Activated naive CD8-positive, alpha-beta T cell treated with anti-CD3 and anti-CD28 coated beads for 36 hours (primary cell): ENCODE results near the gene GAPDHS. TPM values are rescaled to one million over a fixed set of nuclear protein-coding genes. Genes with fewer than 3 reads are reported as not detected.

ENCODE experiments used
- DNase-seq: peaks from one replicate; pipeline ENCODE4 v3.0.0; 2021
- H3K27ac Mint-ChIP-seq: one replicate; pipeline ENCODE4 v1.8.0; 2022; ENCODE audit warnings: mild to moderate bottlenecking, moderate library complexity, mixed read lengths
- H3K27me3 Mint-ChIP-seq: one replicate; pipeline ENCODE4 v1.8.0; 2022; ENCODE audit warnings: mild to moderate bottlenecking, mixed read lengths
- H3K36me3 Mint-ChIP-seq: one replicate; pipeline ENCODE4 v1.8.0; 2021; ENCODE audit warnings: mild to moderate bottlenecking, mixed read lengths
- H3K4me1 Mint-ChIP-seq: one replicate; pipeline ENCODE4 v1.8.0; 2021; ENCODE audit warnings: mixed read lengths
- H3K4me3 Mint-ChIP-seq: one replicate; pipeline ENCODE4 v1.8.0; 2022; ENCODE audit warnings: mild to moderate bottlenecking, moderate library complexity, mixed read lengths
- H3K9me3 Mint-ChIP-seq: one replicate; pipeline ENCODE4 v1.8.0; 2022; ENCODE audit warnings: mixed read lengths
- total RNA-seq, 2 experiments: library from RNA; stranded (reverse); gene quantifications; one replicate each; pipeline ENCODE4 v1.2.3, GENCODE V29; 2021

The GAPDHS gene
- not detected for total RNA-seq

DNA sequence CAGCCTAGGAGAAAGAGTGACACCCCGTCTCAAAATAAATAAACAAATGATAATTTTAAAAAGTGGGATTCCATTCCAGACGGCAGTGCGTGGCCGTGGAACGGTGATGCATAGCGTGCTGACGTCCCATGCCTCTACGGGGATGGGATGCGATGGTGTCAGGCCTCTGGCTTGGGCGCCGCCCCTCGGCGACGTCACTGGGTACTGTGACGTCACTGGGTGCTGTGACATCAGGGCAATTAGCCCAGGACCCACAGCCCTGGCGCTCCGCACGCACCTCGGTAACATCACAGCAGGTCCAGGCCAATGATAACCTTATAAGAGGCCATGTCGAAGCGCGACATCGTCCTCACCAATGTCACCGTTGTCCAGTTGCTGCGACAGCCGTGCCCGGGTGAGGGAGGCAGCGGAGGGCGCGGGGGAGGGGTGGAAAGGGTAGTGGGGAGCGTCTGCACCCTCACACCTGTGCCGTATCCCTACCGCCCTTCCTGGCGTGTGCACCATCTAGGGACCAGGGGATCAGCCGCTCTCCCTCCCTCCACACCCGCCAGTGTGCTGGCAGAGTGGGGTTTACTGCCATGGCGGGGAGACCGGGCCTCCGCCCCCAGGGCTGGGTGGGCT, at the start of gene GAPDHS:
Gene GAPDHS, plus strand, starts transcription at position 256 of the 621 bp plus-strand sequence. Its CDS starts 72 bp downstream, at position 328.
- DNase-seq = no peak
- H3K4me3 Mint-ChIP-seq = peak within 1 kb of the TSS; percentile 35
- no peaks in the 10 kb centered on the region for H3K9me3 Mint-ChIP-seq
- peaks cover 6% of the 10 kb centered on the region for H3K4me1 Mint-ChIP-seq
- H3K36me3 Mint-ChIP-seq = no peaks in the 10 kb centered on the region
- H3K27me3 Mint-ChIP-seq = peaks cover 24% of the 10 kb centered on the region
- peak within 1 kb of the TSS; percentile 63 for H3K27ac Mint-ChIP-seq

DNA sequence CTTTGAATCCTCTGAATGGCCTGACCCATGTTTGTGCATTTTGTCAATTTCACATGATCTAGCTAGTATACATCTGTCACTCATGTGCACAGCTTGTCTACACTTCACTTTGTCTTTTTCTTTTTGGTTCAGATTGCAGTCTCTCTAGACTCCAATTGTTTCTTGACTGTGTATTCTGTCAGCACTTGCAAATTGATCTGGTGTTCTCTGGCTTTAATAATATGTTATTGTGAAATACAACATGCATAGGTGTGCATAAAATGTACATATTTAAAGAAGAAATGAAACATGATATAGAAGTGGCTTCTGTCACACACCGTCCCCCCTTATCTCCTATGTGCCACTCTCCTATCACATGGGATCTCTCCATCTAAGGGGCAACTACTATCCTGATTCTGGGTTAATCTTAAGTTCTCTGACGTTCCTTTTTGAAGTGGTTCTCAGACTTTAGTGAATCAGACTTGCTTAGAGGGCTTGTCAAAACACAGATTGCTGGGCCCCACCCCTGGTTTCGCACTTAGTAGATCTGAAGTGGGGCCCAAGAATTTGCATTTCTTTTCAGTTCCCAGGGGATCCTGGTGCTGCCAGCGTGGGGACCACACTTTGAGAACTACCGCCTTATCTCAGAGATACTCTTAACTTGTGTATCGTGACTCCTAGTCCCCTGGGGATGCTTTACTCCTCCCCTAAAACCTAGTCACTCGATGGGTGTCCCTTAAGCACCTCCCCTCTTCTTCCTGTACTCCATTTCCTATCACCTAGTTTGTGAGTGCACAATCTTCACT, 48.8 kb upstream of the GAPDHS start:
- DNase-seq = no peak
- Mint-ChIP-seq H3K4me1 (peaks cover 8% of the 10 kb centered on the region), H3K9me3 (no peaks in the 10 kb centered on the region), H3K27me3 (no peaks in the 10 kb centered on the region), H3K4me3 (no peak overlapping the region), H3K36me3 (no peaks in the 10 kb centered on the region), H3K27ac (no peak overlapping the region)

- no peak overlapping the region for H3K4me3 Mint-ChIP-seq
- no peaks in the 10 kb centered on the region for H3K9me3 Mint-ChIP-seq
- H3K36me3 Mint-ChIP-seq = no peaks in the 10 kb centered on the region
- H3K27ac Mint-ChIP-seq = no peak overlapping the region
- H3K27me3 Mint-ChIP-seq = no peaks in the 10 kb centered on the region
- no peak for DNase-seq
- peaks cover 8% of the 10 kb centered on the region for H3K4me1 Mint-ChIP-seq
These were observed 47.0 kb upstream of the GAPDHS start for GRCh38 chr19:35486268-35486708.

DNA sequence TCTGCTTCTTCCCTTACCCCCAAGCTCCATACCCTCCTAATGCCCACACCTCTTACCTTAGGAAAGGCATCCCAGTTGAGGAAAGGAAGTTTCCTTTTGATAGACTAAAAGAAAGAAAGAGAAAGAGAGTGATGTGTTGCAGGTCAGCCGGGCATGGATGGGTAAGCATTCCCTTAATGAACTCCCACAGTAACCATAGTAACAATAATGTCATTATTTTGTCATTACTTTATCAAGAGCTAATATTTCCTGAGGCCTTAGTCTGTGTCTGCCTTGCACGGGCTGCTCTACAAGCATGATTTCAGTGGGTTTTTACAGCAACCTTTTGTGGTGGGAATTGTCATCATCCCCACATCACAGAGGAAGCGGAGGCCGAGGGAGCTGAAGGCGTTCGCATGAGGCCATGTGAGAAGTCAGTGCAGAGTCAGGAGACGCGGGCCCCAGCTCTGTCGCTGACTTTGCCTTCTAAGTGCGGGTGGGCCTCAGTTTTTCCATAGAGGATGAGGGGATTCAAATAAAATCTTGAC, 45.5 kb upstream of the GAPDHS start:
- peaks cover 8% of the 10 kb centered on the region for H3K4me1 Mint-ChIP-seq
- H3K4me3 Mint-ChIP-seq = no peak overlapping the region
- H3K27me3 Mint-ChIP-seq = no peaks in the 10 kb centered on the region
- no peaks in the 10 kb centered on the region for H3K9me3 Mint-ChIP-seq
- no peak overlapping the region for H3K27ac Mint-ChIP-seq
- DNase-seq = no peak
- H3K36me3 Mint-ChIP-seq = no peaks in the 10 kb centered on the region

DNA sequence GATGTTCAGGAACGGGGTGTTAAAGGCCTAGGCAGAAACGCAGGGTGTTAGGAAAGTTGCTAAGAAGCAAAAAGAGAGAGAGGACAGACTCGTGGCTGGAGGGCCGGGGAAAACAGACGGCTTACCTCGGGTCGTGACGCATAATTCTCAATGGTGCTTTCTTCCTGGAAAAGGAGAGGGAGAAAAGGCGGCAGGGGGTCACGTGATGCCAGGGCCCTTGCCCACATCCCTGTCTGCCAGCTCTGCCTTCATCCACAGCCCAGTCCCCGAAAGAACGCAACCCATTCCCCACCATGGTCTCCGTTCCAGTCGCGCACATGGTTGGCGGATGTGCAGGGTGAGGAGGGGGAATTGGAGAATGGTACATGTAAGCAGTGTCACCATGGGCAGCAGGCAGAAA, 44.6 kb upstream of the GAPDHS start:
- no peak for DNase-seq
- Mint-ChIP-seq H3K4me1 (peaks cover 8% of the 10 kb centered on the region), H3K36me3 (no peaks in the 10 kb centered on the region), H3K27ac (no peak overlapping the region), H3K4me3 (no peak overlapping the region), H3K9me3 (no peaks in the 10 kb centered on the region), H3K27me3 (no peaks in the 10 kb centered on the region)

DNA sequence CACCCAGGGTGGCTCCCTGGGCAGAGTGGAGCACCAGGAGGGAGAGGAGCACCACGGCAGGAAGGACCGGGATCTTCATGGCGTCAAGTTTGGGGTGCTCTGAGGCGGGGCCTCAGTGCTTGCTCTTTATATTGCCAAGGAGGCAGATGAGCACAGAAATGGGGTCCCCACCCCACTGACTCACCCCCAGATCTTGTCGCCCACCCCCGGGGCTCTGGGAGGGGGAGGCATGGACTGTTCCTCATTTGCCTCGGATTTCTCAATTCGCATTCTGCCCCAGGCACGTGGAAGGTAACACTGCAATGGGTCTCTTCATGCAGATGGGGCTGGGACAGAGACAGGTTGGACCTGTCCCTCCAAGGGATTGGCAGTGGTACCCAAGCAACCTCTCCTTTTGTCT, 42.9 kb upstream of the GAPDHS start, which contains the start of gene KRTDAP:
Gene KRTDAP, minus strand, starts transcription at position 101 of the 400 bp plus-strand sequence. Its CDS starts 22 bp downstream, at position 79.
- Mint-ChIP-seq H3K36me3 (no peaks in the 10 kb centered on the region), H3K27me3 (no peaks in the 10 kb centered on the region), H3K27ac (no peak within 1 kb of the TSS), H3K4me1 (peaks cover 10% of the 10 kb centered on the region), H3K4me3 (no peak within 1 kb of the TSS), H3K9me3 (no peaks in the 10 kb centered on the region)
- DNase-seq = no peak

GRCh38 chr19:35491836-35492360, 41.4 kb upstream of the GAPDHS start:
- peaks cover 13% of the 10 kb centered on the region for H3K4me1 Mint-ChIP-seq
- H3K27me3 Mint-ChIP-seq = no peaks in the 10 kb centered on the region
- no peak overlapping the region for H3K27ac Mint-ChIP-seq
- no peaks in the 10 kb centered on the region for H3K9me3 Mint-ChIP-seq
- no peak overlapping the region for H3K4me3 Mint-ChIP-seq
- no peaks in the 10 kb centered on the region for H3K36me3 Mint-ChIP-seq
- DNase-seq = no peak

GRCh38 chr19:35493971-35494370, 39.3 kb upstream of the GAPDHS start:
- Mint-ChIP-seq H3K9me3 (no peaks in the 10 kb centered on the region), H3K4me3 (no peak overlapping the region), H3K27me3 (no peaks in the 10 kb centered on the region), H3K36me3 (no peaks in the 10 kb centered on the region), H3K27ac (no peak overlapping the region), H3K4me1 (peaks cover 7% of the 10 kb centered on the region)
- DNase-seq = no peak

DNA sequence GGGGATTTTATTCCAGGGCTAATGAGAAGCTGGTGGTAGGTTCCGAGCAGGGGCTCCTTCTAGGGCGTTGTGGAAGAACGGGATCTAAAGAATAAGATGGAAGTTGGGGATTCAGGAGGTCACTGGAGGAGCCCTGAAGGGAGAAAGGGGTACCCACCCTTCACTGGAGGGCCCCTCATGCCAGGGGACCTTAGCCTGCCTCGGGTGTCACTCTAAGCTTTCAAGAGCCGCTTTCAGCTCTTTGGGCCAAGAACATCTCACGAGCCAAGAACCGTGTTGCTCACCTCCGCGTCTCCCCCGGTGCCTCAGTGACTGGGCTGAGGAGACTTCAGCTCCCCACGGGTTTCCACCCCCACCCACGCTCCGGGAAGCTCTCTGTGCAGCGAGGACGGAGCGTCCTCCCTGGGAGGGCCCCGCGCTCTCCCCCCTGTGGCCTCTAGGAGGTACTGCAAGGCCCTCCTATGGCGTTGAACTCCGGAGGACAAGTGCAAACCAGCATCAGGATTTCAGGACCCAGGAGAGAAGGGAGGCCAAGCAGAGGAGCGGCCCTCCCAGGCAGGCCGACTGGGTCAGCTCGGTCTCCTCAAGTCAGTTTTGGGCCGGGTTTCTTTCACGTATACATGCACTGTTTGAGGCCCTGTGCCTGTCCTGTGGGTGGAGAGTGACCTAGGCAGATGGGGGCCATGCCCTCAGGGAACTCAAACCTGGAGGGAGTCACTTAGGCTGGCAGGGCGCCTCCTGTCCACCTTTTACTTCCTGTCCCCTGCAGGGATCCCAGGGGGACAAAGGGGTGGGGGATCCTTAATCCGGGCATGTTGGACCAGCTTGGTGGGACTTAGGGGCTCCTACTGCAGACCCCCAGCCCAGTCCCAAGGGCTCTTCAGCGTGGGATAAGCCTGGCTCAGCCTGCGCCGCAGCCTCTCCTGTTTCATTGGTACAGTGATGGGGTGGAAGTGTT, 37.9 kb upstream of the GAPDHS start:
- no peak overlapping the region for H3K27ac Mint-ChIP-seq
- H3K36me3 Mint-ChIP-seq = no peaks in the 10 kb centered on the region
- H3K4me1 Mint-ChIP-seq = peaks cover 7% of the 10 kb centered on the region
- H3K4me3 Mint-ChIP-seq = no peak overlapping the region
- H3K9me3 Mint-ChIP-seq = no peaks in the 10 kb centered on the region
- H3K27me3 Mint-ChIP-seq = no peaks in the 10 kb centered on the region
- DNase-seq = peak; percentile 78

GRCh38 chr19:35497406-35497805, 35.9 kb upstream of the GAPDHS start:
- H3K36me3 Mint-ChIP-seq = no peaks in the 10 kb centered on the region
- no peak overlapping the region for H3K27ac Mint-ChIP-seq
- H3K9me3 Mint-ChIP-seq = no peaks in the 10 kb centered on the region
- no peak overlapping the region for H3K4me3 Mint-ChIP-seq
- H3K4me1 Mint-ChIP-seq = peaks cover 7% of the 10 kb centered on the region
- no peaks in the 10 kb centered on the region for H3K27me3 Mint-ChIP-seq
- DNase-seq = no peak

DNA sequence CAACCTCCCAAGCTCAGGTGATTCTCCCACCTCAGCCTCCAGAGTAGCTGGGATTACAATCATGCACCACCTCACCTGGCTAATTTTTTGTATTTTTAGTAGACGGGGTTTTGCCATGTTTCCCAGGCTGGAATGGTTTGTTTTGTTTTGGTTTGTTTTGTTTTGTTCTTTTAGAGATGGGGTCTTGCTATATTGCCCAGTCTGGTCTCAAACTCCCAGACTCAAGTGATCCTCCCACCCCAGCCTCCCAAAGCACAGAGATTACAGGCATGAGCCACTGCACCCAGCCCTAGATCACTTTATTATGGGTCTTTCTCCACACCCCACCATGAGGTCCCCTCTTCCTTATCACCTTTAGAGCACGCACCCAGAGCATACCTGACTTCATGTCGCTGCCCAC, 35.0 kb upstream of the GAPDHS start:
- no peaks in the 10 kb centered on the region for H3K9me3 Mint-ChIP-seq
- no peak overlapping the region for H3K4me3 Mint-ChIP-seq
- peaks cover 3% of the 10 kb centered on the region for H3K27me3 Mint-ChIP-seq
- peaks cover 7% of the 10 kb centered on the region for H3K4me1 Mint-ChIP-seq
- DNase-seq = no peak
- H3K36me3 Mint-ChIP-seq = no peaks in the 10 kb centered on the region
- H3K27ac Mint-ChIP-seq = no peak overlapping the region

- no peaks in the 10 kb centered on the region for H3K36me3 Mint-ChIP-seq
- no peak for DNase-seq
These were observed 34.2 kb upstream of the GAPDHS start for GRCh38 chr19:35498984-35499527.

DNA sequence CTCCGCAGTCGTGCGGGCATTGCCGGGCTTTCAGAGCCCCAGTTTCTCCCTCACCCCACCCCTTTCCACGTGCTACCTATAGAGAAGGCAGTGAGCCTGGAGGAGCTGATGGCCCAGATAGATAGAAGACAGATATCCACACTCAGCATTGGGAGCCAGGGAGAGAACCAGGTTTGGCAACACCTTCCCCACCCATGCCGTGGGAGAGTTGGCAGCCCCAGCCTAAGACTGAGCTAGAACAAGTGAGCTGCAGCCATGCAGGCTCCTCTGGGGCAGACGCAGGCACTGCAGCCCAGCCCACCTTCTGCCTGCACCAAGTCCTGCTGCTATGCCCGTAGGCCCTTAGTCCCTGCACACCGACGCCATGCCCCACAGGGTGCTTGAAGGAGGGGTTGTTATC, 32.6 kb upstream of the GAPDHS start:
- Mint-ChIP-seq H3K27ac (no peak overlapping the region), H3K9me3 (no peaks in the 10 kb centered on the region), H3K4me3 (no peak overlapping the region), H3K36me3 (no peaks in the 10 kb centered on the region), H3K4me1 (peaks cover under 1% of the 10 kb centered on the region), H3K27me3 (peaks cover 14% of the 10 kb centered on the region)
- DNase-seq = no peak

More at GRCh38 chr19:35498984-35499527, 34.2 kb upstream of the GAPDHS start:
- Mint-ChIP-seq H3K4me3 (no peak overlapping the region), H3K27me3 (peaks cover 5% of the 10 kb centered on the region), H3K9me3 (no peaks in the 10 kb centered on the region), H3K27ac (no peak overlapping the region), H3K4me1 (peaks cover 7% of the 10 kb centered on the region)

DNA sequence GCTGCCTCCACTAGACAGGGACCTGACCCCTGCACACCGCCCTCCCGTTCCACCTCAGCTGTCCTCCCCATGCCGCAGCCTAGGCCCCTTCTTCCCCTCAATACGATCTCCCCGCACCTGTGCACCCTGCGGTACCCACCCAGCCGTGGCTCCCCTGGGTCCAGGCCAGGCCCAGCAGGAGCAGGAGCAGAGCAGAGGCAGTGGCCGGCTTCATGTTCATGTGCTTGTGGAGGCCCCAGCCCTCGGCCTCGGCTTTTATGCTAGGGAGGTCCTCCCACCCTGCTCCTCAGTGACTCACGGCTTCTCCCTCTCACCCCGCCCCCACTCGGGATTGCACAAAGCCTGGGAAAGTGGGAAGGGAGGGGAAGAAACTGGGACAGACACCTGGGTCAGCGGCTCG, 31.6 kb upstream of the GAPDHS start:
- Mint-ChIP-seq H3K27me3 (peaks cover 20% of the 10 kb centered on the region), H3K4me3 (no peak overlapping the region), H3K9me3 (no peaks in the 10 kb centered on the region), H3K36me3 (no peaks in the 10 kb centered on the region), H3K27ac (no peak overlapping the region), H3K4me1 (no peaks in the 10 kb centered on the region)
- DNase-seq = no peak
